Left renal pelvis (tissue), 4 donors: ENCODE data around the gene GRIN2D. TPM values are rescaled to one million over a fixed set of nuclear protein-coding genes. Genes with fewer than 3 reads are reported as not detected.

ENCODE experiments used
- DNase-seq, 4 donors: peaks; one replicate each; pipeline ENCODE4 v3.0.0-alpha.2; 2013; ENCODE audit warnings: low read depth in 4 of 4, low spot score in 3 of 4
- polyA plus RNA-seq, 4 donors: library from polyadenylated mRNA; unstranded; fragments of 120-200 nt; gene quantifications; one replicate each; pipeline ENCODE4 v1.2.1, GENCODE V29; 2013; ENCODE audit not compliant: insufficient read length in 4 of 4

Gene GRIN2D
- polyA plus RNA-seq, 4 donors = 0.54 to 2.2 (median 0.67) TPM

GRCh38 chr19:48396016-48396823, 2.8 kb downstream of the GRIN2D start:
- DNase-seq = no peak

- no peak for DNase-seq
These were observed 3.3 kb downstream of the GRIN2D start for GRCh38 chr19:48396824-48397176.

GRCh38 chr19:48397263-48398101, 4.0 kb downstream of the GRIN2D start:
- no peak for DNase-seq

- no peak for DNase-seq
These were observed 4.6 kb downstream of the GRIN2D start for GRCh38 chr19:48398102-48398374.

- no peak for DNase-seq
These were observed 5.1 kb downstream of the GRIN2D start for GRCh38 chr19:48398375-48399235.

GRCh38 chr19:48400018-48400742, 6.7 kb downstream of the GRIN2D start:
- no peak for DNase-seq

- DNase-seq = no peak
These were observed 7.8 kb downstream of the GRIN2D start for GRCh38 chr19:48401287-48401686.

GRCh38 chr19:48403606-48404005, 10.1 kb downstream of the GRIN2D start:
- DNase-seq = no peak

GRCh38 chr19:48405010-48405659, 11.7 kb downstream of the GRIN2D start:
- no peak for DNase-seq

- DNase-seq = no peak
These were observed 12.4 kb downstream of the GRIN2D start for GRCh38 chr19:48405850-48406249.

- no peak for DNase-seq
These were observed 20.6 kb downstream of the GRIN2D start for GRCh38 chr19:48413879-48414587.

GRCh38 chr19:48415395-48415794, 21.9 kb downstream of the GRIN2D start:
- no peak for DNase-seq

GRCh38 chr19:48415806-48416221, 22.3 kb downstream of the GRIN2D start:
- DNase-seq = no peak

- DNase-seq = no peak
These were observed 24.0 kb downstream of the GRIN2D start for GRCh38 chr19:48417421-48417820.

GRCh38 chr19:48418317-48419064, 25.0 kb downstream of the GRIN2D start:
- no peak for DNase-seq

- DNase-seq = no peak
These were observed 25.9 kb downstream of the GRIN2D start for GRCh38 chr19:48419158-48419920.

GRCh38 chr19:48421548-48421947, 28.1 kb downstream of the GRIN2D start:
- no peak for DNase-seq

- DNase-seq = no peak
These were observed 31.3 kb downstream of the GRIN2D start for GRCh38 chr19:48424694-48425219.
